Measurements from ENCODE around the gene ZBTB24. TPM values are rescaled to one million over a fixed set of nuclear protein-coding genes. Genes with fewer than 3 reads are reported as not detected.

The ZBTB24 gene
- total RNA-seq, 2 donors from 2014 or later, result 9.2 to 9.8 TPM

- H3K4me3 Mint-ChIP-seq, result no peak overlapping the region
Observed at GRCh38 chr6:109446072-109446471, 36.9 kb downstream of the ZBTB24 start.

GRCh38 chr6:109445382-109445781, 37.6 kb downstream of the ZBTB24 start:
- no peaks in the 10 kb centered on the region for H3K27me3 ChIP-seq (ENCODE audit: control insufficient read depth, insufficient read depth, low read length, poor library complexity, severe bottlenecking)
- H3K36me3 Mint-ChIP-seq (ENCODE audit: low read depth), result peaks cover 23% of the 10 kb centered on the region
- H3K27ac Mint-ChIP-seq, result no peak overlapping the region
- no peak overlapping the region for H3K4me3 Mint-ChIP-seq
- H3K9me3 Mint-ChIP-seq, result no peaks in the 10 kb centered on the region
- peak; percentile 63 for DNase-seq
- WGBS, 2 experiments (ENCODE audit: insufficient coverage in 1 of 2, insufficient read length in 1 of 2), result 92% methylated on average over 6 to 9 of the region's 9 CpGs
- H3K4me1 Mint-ChIP-seq, result no peaks in the 10 kb centered on the region
- peak; percentile 67 for TF ChIP-seq CTCF (conservative IDR thresholded peaks at IDR 0.05)
- no peaks in the 10 kb centered on the region for H3K9me3 ChIP-seq (ENCODE audit: control insufficient read depth, low read length)
- H3K9ac ChIP-seq (ENCODE audit: extremely low read depth, low read length, poor library complexity, severe bottlenecking), result no peak overlapping the region
- no peaks in the 10 kb centered on the region for H3K27me3 Mint-ChIP-seq (ENCODE audit: insufficient read depth)
- H3K4me3 ChIP-seq (ENCODE audit: low read length), result no peak overlapping the region
- H3K36me3 ChIP-seq (ENCODE audit: control insufficient read depth, insufficient read depth, low read length), result peaks cover 33% of the 10 kb centered on the region
- H3K27ac ChIP-seq (ENCODE audit: low read depth, low read length), result no peak overlapping the region
- peaks cover 8% of the 10 kb centered on the region for H3K4me1 ChIP-seq (ENCODE audit: control insufficient read depth, insufficient read depth, low read length)

More at GRCh38 chr6:109446072-109446471, 36.9 kb downstream of the ZBTB24 start:
- Histone ChIP-seq H3K4me1 (ENCODE audit: control insufficient read depth, insufficient read depth, low read length) (peaks cover 8% of the 10 kb centered on the region), H3K27ac (ENCODE audit: low read depth, low read length) (no peak overlapping the region), H3K4me3 (ENCODE audit: low read length) (no peak overlapping the region), H3K27me3 (ENCODE audit: control insufficient read depth, insufficient read depth, low read length, poor library complexity, severe bottlenecking) (no peaks in the 10 kb centered on the region), H3K36me3 (ENCODE audit: control insufficient read depth, insufficient read depth, low read length) (peaks cover 33% of the 10 kb centered on the region), H3K9ac (ENCODE audit: extremely low read depth, low read length, poor library complexity, severe bottlenecking) (no peak overlapping the region), H3K9me3 (ENCODE audit: control insufficient read depth, low read length) (no peaks in the 10 kb centered on the region)
- Mint-ChIP-seq H3K27ac (no peak overlapping the region), H3K4me1 (no peaks in the 10 kb centered on the region), H3K27me3 (ENCODE audit: insufficient read depth) (no peaks in the 10 kb centered on the region), H3K36me3 (ENCODE audit: low read depth) (peaks cover 23% of the 10 kb centered on the region), H3K9me3 (no peaks in the 10 kb centered on the region)
- 93 to 100% methylated on average over 10 to 15 of the region's 15 CpGs for WGBS, 2 experiments (ENCODE audit: insufficient coverage in 1 of 2, insufficient read length in 1 of 2)
- DNase-seq, result no peak
- no peak for TF ChIP-seq CTCF (conservative IDR thresholded peaks at IDR 0.05)

GRCh38 chr6:109443425-109443950, 39.5 kb downstream of the ZBTB24 start:
- no peak for DNase-seq
- no peak overlapping the region for H3K4me3 Mint-ChIP-seq
- H3K27ac Mint-ChIP-seq, result no peak overlapping the region

More at GRCh38 chr6:109443425-109443950, 39.5 kb downstream of the ZBTB24 start:
- Histone ChIP-seq H3K36me3 (ENCODE audit: control insufficient read depth, insufficient read depth, low read length) (peaks cover 33% of the 10 kb centered on the region), H3K4me3 (ENCODE audit: low read length) (no peak overlapping the region), H3K27ac (ENCODE audit: low read depth, low read length) (no peak overlapping the region), H3K9me3 (ENCODE audit: control insufficient read depth, low read length) (no peaks in the 10 kb centered on the region), H3K4me1 (ENCODE audit: control insufficient read depth, insufficient read depth, low read length) (peaks cover 8% of the 10 kb centered on the region), H3K9ac (ENCODE audit: extremely low read depth, low read length, poor library complexity, severe bottlenecking) (no peak overlapping the region), H3K27me3 (ENCODE audit: control insufficient read depth, insufficient read depth, low read length, poor library complexity, severe bottlenecking) (no peaks in the 10 kb centered on the region)
- no peaks in the 10 kb centered on the region for H3K9me3 Mint-ChIP-seq
- H3K27me3 Mint-ChIP-seq (ENCODE audit: insufficient read depth), result peaks cover 7% of the 10 kb centered on the region
- peaks cover 23% of the 10 kb centered on the region for H3K36me3 Mint-ChIP-seq (ENCODE audit: low read depth)
- TF ChIP-seq CTCF (conservative IDR thresholded peaks at IDR 0.05), result no peak
- WGBS, 2 experiments (ENCODE audit: insufficient coverage in 1 of 2, insufficient read length in 1 of 2), result 87 to 96% methylated on average over 3 to 10 of the region's 10 CpGs
- H3K4me1 Mint-ChIP-seq, result peaks cover 4% of the 10 kb centered on the region

All from endodermal cell (in vitro differentiated cells).